Activated CD4-positive, alpha-beta T cell treated with anti-CD3 and anti-CD28 coated beads for 1 hour (primary cell): ENCODE measurements around the gene HUNK.
"Not testable (repeated sequence)": the region's sequence is repeated elsewhere in the genome, so short reads cannot be mapped to it uniquely, and the experiment has no call there.

Source experiments
- DNase-seq: peaks from one replicate; pipeline ENCODE4 v3.0.0-alpha.2; 2020

The HUNK gene

DNA sequence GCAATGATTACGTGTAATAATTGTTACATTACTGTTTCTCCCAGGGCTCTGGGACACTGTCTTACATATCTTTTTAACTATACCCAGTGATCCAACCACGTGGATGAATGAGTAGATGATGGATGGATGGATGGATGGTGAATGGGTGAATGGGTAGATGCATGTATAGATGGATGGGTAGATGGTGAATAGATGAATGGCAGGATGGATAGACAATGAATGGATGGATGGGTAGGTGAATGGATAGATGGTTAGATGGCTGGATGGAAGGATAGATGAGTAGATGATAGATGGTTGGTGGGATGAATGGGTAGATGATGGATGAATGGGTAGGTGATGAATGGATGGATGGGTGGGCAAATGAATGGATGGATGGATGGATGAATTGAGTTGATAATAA, 135.9 kb downstream of the HUNK start:
- no peak for DNase-seq

DNA sequence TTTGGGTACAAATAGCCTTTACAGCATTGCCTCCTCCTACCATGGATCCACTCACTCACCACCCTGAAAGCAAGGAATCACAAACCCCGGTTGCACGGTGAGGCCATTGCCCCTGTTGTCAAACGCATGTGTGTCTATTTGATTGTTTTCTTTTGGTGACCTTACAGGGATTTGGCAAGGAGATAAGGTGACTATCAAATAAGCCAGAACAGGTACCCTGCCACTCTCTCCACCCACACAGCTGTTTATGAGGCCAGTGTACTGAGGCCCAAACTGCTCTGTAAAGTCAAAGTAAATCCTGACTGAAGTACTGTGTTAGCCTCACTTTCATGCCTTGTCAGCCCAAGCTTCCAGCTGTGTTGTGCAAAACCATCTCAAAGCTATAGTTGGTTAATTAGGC, 136.4 kb downstream of the HUNK start:
- DNase-seq: no peak

DNA sequence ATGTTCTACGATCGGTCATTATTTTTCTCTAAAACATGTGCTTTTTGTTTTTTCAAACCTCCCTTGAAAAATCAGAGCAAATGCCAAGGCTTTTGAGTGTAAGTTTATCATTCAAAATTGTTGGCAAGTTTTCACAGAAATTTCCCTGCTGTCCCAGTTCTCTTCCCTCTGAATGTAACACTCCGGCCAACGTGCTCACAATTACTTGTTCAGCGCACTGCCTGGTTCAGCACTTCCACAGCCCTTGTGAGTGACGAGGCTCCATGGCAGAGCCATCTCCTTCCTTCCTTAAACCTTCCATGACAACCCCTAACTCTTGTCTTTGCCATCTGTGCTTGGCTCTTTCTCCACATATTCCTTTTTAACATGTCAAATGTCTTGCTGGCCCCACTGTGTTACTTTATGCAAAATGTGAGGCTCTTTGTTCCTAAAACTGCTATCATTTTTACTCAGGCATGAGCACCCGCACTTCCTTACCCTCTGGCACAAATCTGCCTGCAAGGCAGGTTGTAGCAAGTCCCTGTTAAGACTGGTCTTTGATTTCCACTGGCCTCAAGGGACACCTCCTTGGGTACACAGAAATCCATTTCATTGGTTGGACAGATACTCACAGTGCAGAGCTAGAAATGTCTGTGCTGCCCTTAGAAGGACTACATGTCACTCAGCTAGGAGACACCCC, 142.8 kb downstream of the HUNK start:
- no peak for DNase-seq

DNA sequence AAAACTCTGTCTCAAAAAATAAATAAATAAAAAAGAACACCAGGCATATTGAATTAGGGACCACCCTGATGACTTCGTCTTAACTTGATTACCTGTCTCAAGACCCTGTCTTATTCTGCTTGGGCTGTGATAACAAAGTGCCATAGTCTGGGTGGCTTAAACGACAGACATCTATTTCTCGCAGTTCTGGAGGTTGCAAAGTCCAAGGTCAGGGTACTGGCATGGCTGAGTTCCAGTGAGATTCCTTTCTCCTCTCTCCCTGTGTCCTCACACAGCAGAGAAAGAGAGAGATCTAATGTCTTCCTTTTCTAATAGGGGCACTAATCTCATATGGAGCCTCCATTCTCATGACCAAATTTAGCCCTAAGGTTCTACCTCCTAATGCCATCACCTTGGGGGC, 145.6 kb downstream of the HUNK start:
- DNase-seq: no peak

DNA sequence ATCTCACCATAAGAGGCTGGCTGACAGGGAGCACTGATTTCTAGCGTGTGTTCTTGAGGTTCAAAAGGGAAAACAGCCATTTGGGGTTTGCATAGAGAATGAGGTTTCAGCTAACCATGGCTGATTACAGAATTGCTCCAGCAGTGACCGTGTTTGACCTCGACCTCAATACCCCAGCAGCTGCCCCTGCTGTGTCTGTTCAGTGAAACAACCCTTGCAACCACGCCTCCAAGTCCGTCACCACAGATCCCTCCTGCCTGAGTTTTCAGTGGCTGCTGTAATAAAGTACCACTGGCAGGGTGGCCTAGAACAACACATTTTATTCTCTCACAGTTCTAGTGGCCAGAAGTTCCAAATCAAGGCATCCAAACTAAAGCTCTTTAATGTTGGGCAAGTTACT, 147.7 kb downstream of the HUNK start:
- DNase-seq: no peak

DNA sequence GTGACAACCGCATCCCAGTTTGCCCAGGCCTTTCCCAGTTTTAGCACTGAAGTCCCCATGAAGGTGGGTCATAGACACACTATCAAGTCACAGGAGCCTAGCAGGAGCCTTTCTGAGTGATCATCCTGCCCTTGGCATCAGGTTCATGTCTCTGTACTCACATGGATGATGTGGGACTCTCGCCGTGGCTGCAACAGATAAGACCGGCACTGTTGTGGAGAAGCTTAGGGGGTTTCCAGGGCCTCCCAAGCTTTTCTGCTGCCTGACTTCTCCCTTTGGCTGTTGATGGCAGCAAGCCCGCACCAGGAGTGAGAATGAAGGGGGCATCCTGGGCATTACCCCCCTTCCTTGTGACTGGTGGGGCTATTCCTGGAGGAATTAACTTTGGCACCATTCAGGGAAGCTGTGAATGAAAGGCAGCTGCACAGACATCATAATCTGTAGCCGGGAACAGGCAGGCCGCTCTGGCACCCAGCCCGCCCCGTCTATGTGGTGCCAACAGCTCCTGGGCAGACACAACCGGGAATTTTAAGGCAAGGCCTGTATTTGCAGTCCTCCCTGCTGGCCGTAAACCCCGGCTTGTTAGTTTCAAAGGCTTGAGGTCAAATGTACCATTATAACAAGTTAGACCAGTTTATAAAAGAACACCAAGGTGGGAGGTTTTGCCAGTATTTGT, 148.6 kb downstream of the HUNK start:
- DNase-seq: no peak

DNA sequence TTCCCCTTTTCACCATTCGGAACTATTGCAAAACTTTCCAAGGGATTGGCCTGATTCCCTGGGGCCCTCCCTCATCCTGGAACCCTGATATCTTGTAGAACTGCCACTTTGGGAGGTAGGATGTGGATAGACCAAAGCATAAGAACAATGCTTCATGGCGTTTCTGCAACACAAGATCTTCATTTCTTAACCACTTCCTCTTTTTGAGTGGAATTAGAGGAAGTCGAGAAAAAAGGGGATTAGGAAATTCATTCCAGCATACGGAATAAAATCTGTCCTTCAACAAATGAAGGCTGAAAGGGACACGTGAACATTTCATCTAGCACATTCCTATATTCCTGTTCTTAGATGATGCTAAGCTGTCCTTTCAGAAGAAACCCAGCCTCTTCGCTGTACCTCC, 149.3 kb downstream of the HUNK start:
- no peak for DNase-seq

DNA sequence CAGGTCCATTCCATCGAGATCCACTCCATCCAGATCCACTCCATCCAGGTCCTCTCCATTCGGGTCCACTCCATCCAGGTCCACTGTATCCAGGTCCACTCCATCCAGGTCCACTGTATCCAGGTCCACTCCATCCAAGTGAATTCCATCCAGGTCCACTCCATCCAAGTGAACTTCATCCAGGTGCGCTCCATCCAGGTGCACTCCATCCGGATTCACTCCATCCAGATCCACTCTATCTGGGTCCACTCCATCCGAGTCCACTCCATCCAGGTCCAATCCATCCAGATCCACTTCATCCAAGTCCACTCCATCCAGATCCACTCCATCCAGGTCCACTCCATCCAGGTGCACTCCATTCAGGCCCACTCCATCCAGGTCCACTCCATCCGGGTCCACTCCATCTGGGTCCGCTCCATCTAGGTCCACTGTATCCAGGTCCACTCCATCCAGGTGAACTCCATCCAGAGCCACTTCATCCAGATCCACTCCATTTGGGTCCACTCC, 157.4 kb downstream of the HUNK start:
- no peak for DNase-seq

DNA sequence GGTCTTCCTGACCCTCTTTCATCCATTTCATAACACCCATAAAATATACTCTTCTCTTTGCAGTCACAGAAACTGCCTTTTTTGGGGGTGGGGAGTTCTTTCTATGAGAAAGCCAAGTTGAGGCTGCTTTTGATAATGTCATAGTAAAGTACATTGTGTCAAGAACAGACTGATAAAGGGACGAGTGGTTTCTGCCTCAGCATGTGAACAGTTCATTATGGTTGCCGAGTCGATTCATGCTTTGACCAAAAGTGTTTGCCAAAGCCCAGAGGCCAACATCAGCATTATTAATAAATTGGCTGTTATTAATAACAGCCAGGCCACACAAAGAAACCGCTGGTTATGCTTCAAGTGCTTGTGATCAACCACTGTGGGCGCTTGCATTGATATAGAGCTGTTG, 162.0 kb downstream of the HUNK start:
- DNase-seq: no peak

DNA sequence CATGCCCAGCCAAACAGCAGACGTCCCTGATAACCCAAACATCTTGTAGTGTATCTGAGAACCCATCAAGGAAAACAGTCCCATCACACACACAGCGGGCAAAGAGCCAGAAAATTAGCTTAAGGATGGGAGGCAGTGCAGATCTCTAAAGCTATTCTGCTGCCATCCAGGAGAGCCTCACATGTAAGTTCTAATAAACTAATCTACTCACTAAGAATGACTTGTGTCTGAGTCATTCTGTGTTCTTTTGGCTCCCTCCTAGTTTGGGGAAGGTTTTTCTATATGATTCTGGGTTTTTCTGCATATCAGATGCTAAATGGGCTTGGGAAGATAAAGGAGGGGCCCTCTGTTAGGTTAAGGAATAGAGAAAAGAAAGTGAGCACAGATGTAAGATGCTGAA, 162.8 kb downstream of the HUNK start:
- DNase-seq: no peak

DNA sequence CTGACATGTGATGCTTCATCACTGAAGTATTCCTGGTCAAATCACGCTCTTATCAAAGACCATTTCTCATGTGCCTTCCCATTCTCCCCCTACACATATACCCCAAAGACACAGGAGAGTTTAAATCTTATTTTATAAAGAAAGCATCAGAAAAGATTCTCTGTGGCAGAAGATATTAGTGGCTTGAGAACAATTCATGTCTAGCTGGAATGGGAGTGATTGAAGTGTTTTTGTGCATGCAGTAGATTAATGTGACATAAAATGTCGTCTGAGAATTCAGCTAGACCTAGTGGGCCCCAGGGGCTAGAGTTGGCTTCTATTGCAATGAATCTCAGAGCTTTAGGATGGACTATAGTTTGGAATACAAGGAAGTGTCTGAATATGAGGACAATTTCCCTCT, 163.9 kb downstream of the HUNK start:
- DNase-seq: no peak

DNA sequence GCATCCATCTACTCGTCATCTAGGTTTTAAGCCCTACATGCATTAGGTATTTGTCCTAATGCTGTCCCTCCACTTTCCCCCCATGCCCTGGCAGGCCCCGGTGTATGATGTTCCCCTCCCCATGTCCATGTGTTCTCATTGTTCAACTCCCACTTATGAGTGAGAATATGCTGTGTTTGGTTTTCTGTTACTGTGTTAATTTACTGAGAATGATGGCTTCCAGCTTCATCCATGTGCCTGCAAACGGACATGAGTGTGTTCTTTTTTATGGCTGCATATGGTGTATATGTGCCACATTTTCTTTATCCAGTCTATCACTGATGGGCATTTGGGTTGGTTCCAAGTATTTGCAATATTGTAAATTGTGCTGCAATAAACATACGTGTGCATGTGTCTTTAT, 165.9 kb downstream of the HUNK start:
- not testable (repeated sequence) for DNase-seq

DNA sequence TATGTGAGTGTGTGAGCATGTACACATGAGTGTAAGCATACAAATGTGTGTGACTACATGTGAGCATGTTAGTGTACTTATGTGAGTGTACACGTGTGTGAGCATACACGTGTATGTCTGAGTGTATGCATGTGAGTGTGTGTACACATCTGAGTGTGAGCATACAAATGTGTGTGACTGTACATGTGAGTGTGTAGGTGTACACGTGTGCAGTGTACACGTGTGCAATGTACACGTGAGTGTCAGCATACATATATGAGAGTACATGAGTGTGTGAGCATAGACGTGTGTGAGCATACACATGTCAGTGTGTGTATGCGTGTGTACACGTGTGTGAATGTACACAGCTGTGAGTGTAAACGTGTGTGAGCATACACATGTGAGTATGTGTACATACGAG, 170.6 kb downstream of the HUNK start:
- DNase-seq: no peak

DNA sequence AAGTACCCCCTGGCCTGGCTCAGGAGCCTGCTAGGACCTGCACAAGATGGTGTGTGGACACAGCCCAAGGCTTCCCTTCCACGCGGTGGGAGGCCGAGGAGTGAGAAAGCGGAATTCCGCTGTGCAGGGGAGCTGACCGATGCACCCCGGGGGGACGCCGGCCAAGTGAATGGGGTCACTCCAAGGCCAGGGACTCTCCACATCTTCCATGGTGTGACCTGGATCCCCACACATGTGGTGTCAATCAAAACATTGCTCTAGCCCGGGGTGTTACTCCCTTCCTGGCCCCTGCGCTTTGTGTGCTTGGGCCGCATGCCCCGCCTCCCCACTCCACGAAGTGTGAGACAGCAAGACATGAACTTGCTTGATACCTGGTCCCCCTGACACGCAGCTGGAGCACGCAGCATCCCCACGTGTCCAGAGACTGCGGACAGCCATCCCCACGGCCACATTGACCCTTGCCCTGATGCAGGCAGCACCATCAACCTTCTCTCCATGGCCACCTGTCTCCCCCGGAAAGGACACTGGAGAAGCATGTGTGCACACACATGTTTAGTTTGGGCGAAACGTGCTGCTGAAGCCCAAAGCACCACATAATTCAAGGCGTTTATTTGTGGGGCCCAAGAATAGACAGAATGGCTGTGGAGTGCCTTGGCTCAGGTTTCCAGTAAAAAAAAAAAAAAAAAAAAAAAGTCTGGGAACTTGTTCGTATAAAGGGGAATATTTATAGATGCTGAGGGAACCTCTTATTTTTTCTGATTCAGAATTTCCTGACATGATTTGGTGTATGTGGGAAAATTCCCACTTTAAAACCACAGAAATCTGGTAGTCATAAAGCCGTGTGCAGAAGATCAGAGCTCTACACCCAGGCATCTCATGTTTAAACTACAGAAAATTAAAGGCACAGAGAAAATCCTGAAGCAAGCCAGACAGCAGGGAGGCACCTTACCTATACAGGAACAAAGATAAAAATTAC, 171.7 kb downstream of the HUNK start:
- no peak for DNase-seq

DNA sequence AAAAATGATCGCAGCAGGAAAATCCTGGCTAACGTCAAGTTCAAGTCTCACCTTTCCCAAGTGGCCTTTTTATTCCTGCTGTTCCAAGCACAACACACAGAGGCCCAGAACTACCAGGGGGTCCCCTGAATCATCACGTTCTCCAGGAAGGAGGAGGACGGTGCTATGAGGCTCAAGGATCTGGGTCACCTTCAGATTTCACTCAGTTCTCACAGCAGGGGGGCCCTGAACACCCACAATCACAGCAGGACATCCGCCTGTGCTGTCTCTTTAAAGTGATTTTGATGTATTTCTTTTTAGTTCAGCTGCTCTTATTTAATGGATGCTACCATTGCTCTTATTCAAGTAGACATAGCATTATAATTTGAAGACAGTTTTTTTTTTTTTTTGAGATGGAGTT, 173.4 kb downstream of the HUNK start:
- DNase-seq: no peak

DNA sequence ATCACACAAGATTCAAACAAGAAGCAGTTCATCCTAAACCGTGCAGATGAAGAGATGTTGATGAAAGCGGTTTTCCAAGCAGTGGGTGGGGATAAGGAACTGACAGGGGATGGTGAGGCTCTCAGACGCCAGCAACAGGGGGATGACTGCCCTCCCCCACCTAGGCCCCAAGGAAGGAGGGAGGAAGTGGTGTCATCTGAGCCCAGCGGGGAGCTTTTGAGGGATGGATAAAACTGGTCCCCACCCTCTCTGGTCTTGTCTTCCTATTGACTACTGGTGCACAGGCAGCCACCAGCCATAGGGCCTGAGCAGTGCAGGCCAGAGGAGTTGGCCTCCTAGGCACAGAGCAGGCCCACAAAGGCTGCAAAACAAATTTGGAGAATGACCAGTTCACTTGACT, 175.5 kb downstream of the HUNK start:
- no peak for DNase-seq
